CD4-positive, alpha-beta T cell treated with Interleukin-17A for 1 hour (primary cell): ENCODE data around the gene STIM2.
A peak's percentile ranks its signal among the peaks of the same experiment; 100 is the strongest.

Experiments used
- DNase-seq: peaks from one replicate; pipeline ENCODE4 v3.0.0-alpha.2; 2020

The STIM2 gene

DNA sequence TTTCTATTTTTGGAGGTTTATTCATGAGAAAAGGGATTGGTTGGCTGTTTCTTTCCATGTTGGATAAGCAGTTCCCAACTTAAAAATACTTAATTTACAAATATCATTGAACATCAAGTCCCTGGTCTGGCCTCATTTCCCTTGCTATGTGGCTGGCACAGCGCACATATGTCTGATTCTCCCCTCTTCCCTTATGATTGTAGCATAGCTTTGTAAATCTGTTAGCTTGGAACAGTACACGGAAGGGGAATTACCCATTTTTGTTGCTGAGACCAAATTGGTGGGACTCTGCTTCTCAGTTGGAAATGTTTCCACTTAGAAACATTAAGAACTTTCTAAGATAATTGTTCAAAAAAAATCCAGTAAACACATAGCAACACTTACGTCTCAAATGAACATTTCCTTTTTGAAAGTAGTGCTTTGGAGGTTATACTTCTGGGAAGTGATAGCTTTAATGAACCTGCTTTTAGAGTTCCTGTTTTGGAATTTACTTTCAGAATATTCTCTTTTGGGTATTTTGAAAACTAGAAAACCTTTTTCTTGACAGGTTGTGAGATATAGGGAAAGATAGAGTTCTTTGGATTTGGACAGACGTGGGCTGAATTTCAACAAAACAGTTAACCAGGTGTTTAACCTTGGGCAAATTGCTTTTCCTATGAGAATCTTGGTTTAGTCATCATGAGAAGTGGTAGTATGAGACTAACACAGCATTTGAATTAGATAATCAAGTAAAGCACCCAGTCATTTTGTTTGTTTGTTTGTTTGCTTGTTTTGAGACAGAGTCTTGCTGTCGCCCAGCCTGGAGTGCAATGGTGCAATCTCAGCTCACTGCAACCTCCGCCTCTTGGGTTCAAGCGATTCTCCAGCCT is 47.3 kb downstream of the STIM2 start:
- DNase-seq = no peak

DNA sequence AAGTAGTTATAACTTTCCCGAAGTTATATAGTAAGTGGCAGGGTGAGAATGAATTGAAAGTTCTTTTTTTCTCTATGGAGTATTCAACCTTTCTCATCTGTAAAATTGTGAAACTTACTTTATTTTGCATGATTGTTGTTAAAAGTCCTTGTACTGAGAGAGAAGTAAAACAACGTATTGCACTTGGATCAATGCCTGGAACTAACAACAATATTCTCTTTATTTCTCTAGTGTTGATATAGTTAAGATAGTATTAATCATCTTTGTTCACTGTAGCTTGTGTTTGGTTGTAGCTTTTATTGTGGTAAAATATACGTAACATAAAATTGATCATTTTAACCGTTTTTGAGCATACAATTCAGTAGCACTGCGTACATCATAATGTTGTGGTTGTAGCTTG is 48.7 kb downstream of the STIM2 start:
- DNase-seq = no peak

DNA sequence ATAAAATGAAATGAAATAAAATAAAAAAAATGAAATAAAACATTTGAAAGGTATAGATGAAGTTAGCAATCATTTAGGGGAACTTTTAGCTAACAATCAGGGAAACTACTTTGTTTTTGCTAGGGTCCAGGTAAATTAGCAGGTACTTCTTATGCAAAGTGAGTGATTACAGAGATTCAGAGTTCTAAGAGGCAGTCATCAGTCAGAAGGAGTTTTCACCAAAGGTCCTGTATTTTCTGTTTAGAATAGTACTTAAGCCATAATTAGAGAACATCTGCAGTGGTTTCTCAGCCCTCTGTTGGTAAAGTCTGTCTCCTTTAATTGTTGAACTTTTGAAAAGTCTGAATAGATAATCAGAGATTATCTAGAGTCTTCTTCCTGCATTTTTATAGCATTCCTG is 50.6 kb downstream of the STIM2 start:
- DNase-seq = no peak

- DNase-seq = no peak
Observed at GRCh38 chr4:26912069-26912468, 51.4 kb downstream of the STIM2 start.

- DNase-seq = peak; percentile 32
Observed at GRCh38 chr4:26912810-26913209, 52.2 kb downstream of the STIM2 start.

DNA sequence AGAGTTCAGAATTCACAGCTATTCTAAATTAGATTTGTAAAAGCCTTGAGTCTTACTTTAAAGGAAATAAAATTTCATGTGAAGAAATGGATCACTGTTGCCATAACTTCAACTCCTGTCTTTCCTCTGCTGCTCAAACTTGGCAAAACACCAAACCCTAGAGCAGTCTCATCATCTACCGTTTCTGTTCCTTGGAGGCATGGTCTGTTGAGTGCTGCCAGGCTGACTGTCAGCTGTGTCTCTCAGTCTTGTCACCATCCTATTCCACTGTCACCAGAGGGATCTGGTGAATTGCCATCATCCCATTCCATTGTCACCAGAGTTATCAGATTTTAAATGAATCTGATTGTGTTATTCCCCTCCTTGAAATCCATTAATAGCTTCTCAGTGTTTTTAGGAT is 55.6 kb downstream of the STIM2 start:
- no peak for DNase-seq

DNA sequence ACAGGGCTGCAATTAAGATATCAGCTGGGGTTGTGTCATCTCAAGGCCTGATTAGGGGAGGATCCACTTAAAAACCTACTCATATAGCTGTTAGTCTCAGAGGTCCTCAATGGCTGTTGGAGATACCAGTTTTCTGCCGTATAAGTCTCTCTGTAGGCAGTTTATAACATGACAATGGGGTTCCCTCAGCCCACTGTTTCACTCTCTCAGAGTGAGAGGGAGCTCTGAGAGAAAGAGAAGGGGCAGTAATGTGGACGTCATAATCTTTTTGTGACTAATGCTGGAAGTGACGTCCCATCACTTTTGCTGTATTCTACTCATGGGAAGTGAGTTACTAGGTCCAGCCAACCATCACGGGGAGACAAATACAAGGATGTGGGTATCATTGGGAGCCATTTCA is 70.3 kb downstream of the STIM2 start:
- no peak for DNase-seq

DNA sequence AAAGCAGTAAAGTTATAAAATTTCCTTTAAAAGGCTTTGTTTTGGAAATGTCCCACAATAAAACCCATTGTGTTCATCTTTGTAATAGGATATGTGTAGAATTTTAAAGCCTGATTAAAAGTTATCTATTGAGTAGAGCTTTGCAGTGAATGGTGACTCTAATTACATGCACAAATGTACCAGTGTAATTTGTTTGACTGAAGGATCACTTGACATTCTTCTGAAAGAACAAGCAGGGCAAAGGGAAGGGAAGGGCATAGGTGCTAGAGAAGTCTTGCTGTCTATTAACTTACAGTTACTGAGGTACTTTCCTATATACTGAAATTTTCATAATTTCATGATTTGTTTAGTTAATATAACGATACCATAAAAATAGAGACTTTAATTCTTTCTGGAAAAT is 70.8 kb downstream of the STIM2 start:
- no peak for DNase-seq

- DNase-seq = no peak
Observed at GRCh38 chr4:26931966-26932365, 71.3 kb downstream of the STIM2 start.

GRCh38 chr4:26935397-26935796 is 74.8 kb downstream of the STIM2 start:
- DNase-seq = no peak

DNA sequence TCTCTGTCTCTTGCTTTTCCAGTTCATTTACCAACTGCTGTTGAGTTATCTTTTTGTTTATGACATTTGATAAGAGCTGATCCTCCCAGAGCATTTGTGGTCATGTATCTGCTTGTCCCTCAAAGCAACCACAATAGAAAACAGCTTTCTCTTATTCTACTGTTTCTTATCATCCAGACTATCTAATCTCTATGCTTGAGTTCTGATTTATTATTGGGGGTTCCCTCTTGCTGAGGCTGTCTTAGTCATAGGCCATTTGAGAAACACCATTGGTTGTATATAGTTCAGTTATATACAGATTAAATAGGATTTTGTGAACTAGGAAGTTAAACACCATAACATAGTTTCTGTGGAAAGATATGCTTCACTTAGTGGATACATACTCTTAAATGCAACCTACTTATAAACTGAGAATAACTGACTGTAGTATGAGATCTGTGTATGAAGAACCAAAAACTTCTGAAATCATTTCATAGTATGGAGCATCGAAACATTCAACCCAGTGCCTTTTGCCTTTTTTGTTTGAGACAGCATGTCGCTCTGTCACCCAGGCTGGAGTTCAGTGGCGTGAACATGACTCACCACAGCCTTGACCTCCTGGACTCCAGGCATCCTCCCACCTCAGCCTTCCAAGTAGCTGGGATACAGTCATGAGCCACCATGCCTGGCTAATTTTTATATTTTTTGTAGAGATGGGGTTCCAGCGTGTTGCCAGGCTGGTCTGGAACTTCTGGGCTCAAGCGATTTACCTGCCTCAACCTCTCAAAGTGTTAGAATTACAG is 75.8 kb downstream of the STIM2 start:
- DNase-seq = peak; percentile 30

GRCh38 chr4:26937139-26937538 is 76.5 kb downstream of the STIM2 start:
- DNase-seq = no peak

- no peak for DNase-seq
Observed at GRCh38 chr4:26937567-26937966, 76.9 kb downstream of the STIM2 start.

DNA sequence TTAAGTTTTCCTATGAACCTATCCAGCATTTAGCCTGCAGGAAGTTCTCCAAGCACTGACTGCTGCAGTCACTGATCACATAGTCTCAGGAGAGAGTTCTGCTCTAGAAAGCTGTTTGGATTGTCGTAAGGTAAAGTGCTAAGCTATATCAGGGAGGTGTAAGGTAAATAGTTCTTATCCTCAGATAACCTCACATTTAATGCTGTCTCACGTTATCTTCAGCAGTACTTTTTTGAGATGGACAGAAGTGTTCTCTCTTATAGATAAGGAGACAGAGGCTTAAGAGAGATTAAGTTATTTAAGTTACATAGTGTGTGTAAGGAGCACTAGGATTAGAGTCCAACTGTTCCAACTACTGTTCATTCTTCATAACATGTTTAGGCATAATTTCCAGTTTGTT is 77.9 kb downstream of the STIM2 start:
- no peak for DNase-seq

GRCh38 chr4:26941951-26942350 is 81.3 kb downstream of the STIM2 start:
- no peak for DNase-seq

DNA sequence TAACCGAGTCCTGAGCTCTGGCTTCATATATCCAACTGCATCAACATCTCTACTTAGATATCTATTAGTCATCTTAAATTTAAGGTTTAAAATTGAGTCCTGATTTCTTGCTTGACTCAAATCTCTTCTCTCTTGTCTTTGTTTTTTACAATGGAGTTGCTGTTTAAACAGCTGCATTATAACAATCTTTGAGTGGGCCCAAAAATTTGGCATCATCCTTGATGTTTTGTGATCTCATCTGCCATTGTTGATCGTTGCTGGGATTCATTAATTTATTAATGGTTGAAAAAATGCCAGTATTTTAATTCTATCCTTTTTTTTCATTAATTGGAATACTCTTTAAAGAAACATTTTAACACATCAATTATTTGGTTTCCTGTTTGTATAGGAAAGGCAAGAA is 82.2 kb downstream of the STIM2 start:
- DNase-seq = no peak

- DNase-seq = no peak
Observed at GRCh38 chr4:26943391-26943790, 82.8 kb downstream of the STIM2 start.

DNA sequence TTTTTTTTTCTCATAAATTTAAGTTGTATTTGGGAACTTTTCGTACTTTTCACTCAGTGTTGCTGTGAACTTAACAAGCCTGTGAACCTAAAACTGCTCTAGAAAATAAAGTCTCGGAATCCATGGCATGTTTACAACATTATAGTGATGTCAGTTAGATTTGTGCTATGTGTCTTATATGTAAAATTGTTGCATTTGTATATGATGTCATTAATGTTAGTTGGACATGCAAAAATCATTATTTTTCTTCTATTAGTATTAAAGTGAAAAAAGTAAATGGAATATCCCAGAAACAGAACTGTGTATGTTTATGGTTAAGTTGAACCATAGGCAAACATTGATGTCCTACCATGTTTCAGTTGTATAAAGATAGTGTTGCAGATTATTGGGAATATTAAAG is 85.2 kb downstream of the STIM2 start:
- no peak for DNase-seq

DNA sequence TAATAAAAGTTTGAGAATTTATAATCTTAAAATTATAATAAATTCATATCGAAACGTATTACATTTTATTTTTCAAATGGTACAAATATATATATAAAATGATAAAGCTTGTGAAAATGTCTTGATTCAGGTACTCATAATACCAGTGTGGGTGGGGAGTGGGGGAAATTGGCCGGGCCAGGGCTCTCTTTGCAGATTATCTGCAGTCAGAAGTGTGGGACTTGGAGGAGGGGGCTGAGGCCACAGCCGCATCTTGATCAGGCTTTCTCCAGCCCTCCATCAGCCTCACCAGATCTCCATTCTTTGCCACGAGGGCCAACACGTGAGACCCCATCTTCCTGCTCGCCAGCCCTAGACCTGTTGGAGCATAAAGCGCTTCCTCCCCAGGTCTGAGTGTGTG is 86.7 kb downstream of the STIM2 start:
- no peak for DNase-seq

DNA sequence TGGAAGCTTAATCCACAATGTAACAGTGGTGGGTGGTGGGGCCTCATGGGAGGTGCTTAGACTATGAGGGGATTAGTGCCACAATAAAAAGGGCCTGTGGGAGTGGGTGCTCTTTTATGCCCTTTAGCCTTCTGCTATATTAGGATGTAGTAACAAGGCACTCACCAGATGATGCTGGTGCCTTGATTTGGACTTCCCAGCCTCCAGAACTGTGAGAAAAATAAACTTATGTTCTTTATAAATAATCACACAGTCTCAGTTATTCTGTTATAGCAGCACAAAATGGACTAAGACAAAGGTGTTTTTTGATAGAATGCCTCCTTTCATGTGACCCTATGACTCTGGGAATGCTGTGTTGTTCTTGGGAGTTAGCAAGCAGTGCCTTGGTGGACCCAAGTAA is 89.8 kb downstream of the STIM2 start:
- DNase-seq = no peak

DNA sequence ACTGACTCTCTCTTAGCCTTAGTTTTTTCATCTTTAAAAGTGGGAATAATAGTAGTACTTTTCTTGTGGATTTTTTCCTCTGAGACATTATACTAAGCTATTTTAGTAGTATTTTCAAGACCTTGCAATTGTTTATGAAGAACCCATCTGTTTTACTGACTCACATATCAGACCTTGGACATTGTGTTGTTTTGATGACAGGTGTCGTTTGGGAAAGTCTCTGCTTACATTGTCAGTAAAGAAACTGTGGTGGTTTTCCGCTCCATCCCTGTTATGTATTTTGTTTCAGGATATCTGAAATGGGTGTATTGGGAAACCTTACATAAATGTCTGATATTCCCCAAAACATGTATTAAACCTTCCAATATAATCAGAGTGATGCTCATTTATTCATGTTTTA is 92.2 kb downstream of the STIM2 start:
- DNase-seq = no peak

DNA sequence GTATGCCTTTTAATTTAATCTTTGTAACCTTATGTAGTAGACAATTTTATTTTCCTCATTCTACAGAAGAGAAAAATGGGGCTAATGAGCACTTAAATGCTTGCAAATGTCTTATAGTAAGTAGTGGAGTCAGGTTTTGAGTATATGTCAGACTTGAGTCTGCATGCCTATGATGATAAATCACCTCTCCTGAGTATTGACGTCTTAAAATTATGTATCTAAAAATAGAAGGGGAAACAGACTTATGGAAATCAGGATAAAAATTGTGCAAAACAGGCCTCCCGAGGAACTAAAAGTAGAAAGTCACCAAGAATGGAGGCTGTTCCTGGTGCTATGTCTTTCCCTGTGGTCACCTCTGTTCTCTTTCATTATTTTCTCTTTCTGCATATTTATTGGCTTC is 92.7 kb downstream of the STIM2 start:
- DNase-seq = no peak

DNA sequence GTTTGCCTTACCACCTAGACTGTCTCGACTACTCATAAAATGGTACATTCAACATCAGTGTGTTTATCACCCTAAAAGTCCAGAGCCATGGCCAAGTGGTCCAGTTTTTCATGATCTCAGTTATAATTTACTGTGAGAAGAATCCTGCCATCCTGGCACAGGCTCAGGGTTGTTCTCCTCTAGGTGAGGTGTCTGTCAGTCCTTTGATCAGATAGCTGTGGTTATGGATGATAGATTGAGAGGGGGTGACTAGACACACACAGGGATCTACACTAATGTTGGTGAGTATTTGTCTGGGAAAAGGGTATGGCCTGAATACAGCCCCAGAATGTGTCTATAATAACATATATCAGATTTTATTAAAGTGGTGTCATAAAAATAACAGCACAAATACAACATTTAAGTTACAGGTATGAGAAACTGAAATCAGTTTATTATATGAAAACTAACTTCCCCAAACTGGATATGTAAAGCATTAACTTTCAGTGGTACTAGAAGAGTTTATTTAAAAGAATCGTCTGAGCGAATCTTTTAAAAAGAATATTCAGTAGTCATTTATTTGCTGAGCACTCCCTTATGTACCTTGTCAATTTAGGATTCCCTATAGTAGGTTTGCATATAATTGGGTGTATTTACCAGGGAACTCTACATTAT is 93.3 kb downstream of the STIM2 start:
- DNase-seq = no peak

DNA sequence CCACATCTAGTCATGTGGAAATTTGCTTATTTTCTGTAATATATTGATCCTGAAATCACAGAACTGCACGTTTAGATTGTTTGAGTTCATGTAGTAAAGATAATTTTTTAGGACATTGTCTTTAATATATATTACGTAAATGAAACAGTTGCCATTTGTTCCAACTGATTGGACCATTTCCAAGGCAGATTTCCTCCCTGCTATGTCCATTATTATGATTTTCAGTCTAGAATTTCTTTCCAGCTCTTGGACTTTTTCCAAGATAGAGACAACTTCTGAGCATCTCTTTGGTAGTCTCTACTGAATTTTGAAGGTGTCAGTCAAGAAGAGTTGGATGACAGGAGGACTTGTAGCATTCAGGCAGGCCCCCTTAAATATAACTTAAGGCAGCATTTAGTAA is 94.6 kb downstream of the STIM2 start:
- DNase-seq = no peak
